ENCODE measurements around the gene PDC.

Gene PDC

GRCh38 chr1:186461014-186461413 lies at the start of gene PDC:
Gene PDC, minus strand, starts transcription at chr1:186461114. Its CDS starts 11,655 bp downstream, at chr1:186449459.
- DNase-seq (ENCODE audit: low read depth, low spot score): no peak

GRCh38 chr1:186503190-186503589 lies 42.3 kb upstream of the PDC start:
- DNase-seq (ENCODE audit: low read depth, low spot score): no peak

GRCh38 chr1:186502087-186502486 lies 41.2 kb upstream of the PDC start:
- no peak for DNase-seq (ENCODE audit: low read depth, low spot score)

GRCh38 chr1:186500804-186501203 lies 39.9 kb upstream of the PDC start:
- no peak for DNase-seq (ENCODE audit: low read depth, low spot score)

- no peak for DNase-seq (ENCODE audit: low read depth, low spot score)
Measured at GRCh38 chr1:186499571-186499970, 38.7 kb upstream of the PDC start.

- no peak for DNase-seq (ENCODE audit: low read depth, low spot score)
Measured at GRCh38 chr1:186498695-186499389, 37.9 kb upstream of the PDC start.

GRCh38 chr1:186498071-186498470 lies 37.2 kb upstream of the PDC start:
- DNase-seq (ENCODE audit: low read depth, low spot score): no peak

GRCh38 chr1:186497651-186498050 lies 36.7 kb upstream of the PDC start:
- no peak for DNase-seq (ENCODE audit: low read depth, low spot score)

- no peak for DNase-seq (ENCODE audit: low read depth, low spot score)
Measured at GRCh38 chr1:186496171-186496851, 35.4 kb upstream of the PDC start.

GRCh38 chr1:186494832-186495271 lies 33.9 kb upstream of the PDC start:
- no peak for DNase-seq (ENCODE audit: low read depth, low spot score)

- no peak for DNase-seq (ENCODE audit: low read depth, low spot score)
Measured at GRCh38 chr1:186492531-186493291, 31.8 kb upstream of the PDC start.

GRCh38 chr1:186491336-186491735 lies 30.4 kb upstream of the PDC start:
- no peak for DNase-seq (ENCODE audit: low read depth, low spot score)

GRCh38 chr1:186487163-186487562 lies 26.2 kb upstream of the PDC start:
- no peak for DNase-seq (ENCODE audit: low read depth, low spot score)

- DNase-seq (ENCODE audit: low read depth, low spot score): no peak
Measured at GRCh38 chr1:186486061-186486460, 25.1 kb upstream of the PDC start.

GRCh38 chr1:186483561-186483960 lies 22.6 kb upstream of the PDC start:
- DNase-seq (ENCODE audit: low read depth, low spot score): no peak

- peak; percentile 51 for DNase-seq (ENCODE audit: low read depth, low spot score)
Measured at GRCh38 chr1:186482661-186483255, 21.8 kb upstream of the PDC start.

GRCh38 chr1:186481303-186481888 lies 20.5 kb upstream of the PDC start:
- DNase-seq (ENCODE audit: low read depth, low spot score): no peak

GRCh38 chr1:186479162-186479561 lies 18.2 kb upstream of the PDC start:
- DNase-seq (ENCODE audit: low read depth, low spot score): no peak

- DNase-seq (ENCODE audit: low read depth, low spot score): no peak
Measured at GRCh38 chr1:186476264-186477040, 15.5 kb upstream of the PDC start.

- no peak for DNase-seq (ENCODE audit: low read depth, low spot score)
Measured at GRCh38 chr1:186474208-186474607, 13.3 kb upstream of the PDC start.

GRCh38 chr1:186473047-186473446 lies 12.1 kb upstream of the PDC start:
- DNase-seq (ENCODE audit: low read depth, low spot score): no peak
